Retinal pigment epithelial cell (primary cell): Measurements from ENCODE around the gene PRX.

Source experiments
- DNase-seq: peaks from one replicate; pipeline ENCODE4 v3.0.0-alpha.2; 2010; ENCODE audit warnings: low read depth
- H3K4me3 ChIP-seq: 2 replicates; pipeline ENCODE4 v1.5.1; 2011; ENCODE audit warnings: mild to moderate bottlenecking, low read length, control low read depth, moderate library complexity
- CTCF ChIP-seq: conservative IDR thresholded peaks from 2 replicates; pipeline ENCODE4 v1.5.1; 2011; ENCODE audit warnings: low read depth, low read length, control low read depth, inconsistent platforms

Gene PRX

GRCh38 chr19:40363069-40363468 is 50.1 kb downstream of the PRX start:
- no peak for TF ChIP-seq CTCF
- H3K4me3 ChIP-seq, result no peak overlapping the region
- no peak for DNase-seq

- no peak for DNase-seq
- TF ChIP-seq CTCF, result no peak
- no peak overlapping the region for H3K4me3 ChIP-seq
Measured at GRCh38 chr19:40362160-40362559, 51.0 kb downstream of the PRX start.

GRCh38 chr19:40360708-40361241 is 52.4 kb downstream of the PRX start:
- no peak overlapping the region for H3K4me3 ChIP-seq
- no peak for DNase-seq
- TF ChIP-seq CTCF, result no peak

GRCh38 chr19:40360020-40360707 is 53.0 kb downstream of the PRX start:
- DNase-seq, result no peak
- TF ChIP-seq CTCF, result no peak
- H3K4me3 ChIP-seq, result no peak overlapping the region

- no peak overlapping the region for H3K4me3 ChIP-seq
- no peak for DNase-seq
- no peak for TF ChIP-seq CTCF
Measured at GRCh38 chr19:40358773-40359172, 54.4 kb downstream of the PRX start.

GRCh38 chr19:40357640-40358039 is 55.5 kb downstream of the PRX start:
- DNase-seq, result no peak
- no peak for TF ChIP-seq CTCF
- H3K4me3 ChIP-seq, result no peak overlapping the region
